LNCaP clone FGC (cell line): Measurements from ENCODE around the gene OR9A2.

Experiments used
- DNase-seq: peaks from one replicate; pipeline ENCODE4 v3.0.0-alpha.2; 2011; ENCODE audit warnings: low read depth
- H3K4me3 ChIP-seq: 2 replicates; pipeline ENCODE4 v1.5.1; 2011; ENCODE audit warnings: mild to moderate bottlenecking, low read depth, low read length, control low read depth
- CTCF ChIP-seq: IDR thresholded peaks from 2 replicates; pipeline ENCODE4 v1.5.1; 2012; ENCODE audit warnings: mild to moderate bottlenecking; ENCODE audit not compliant: control insufficient read depth, insufficient read depth; ENCODE audit errors: extremely low read depth

The OR9A2 gene

GRCh38 chr7:143027032-143027431 is at the start of gene OR9A2:
OR9A2 (minus strand) TSS chr7:143027132; CDS start chr7:143027132, 0 bp downstream.
- TF ChIP-seq CTCF: no peak

GRCh38 chr7:143074141-143074540 is 47.2 kb upstream of the OR9A2 start:
- DNase-seq: no peak
- no peak overlapping the region for H3K4me3 ChIP-seq
- TF ChIP-seq CTCF: no peak

More at GRCh38 chr7:143027032-143027431, at the start of gene OR9A2:
- no peak within 1 kb of the TSS for H3K4me3 ChIP-seq
- DNase-seq: no peak

- no peak for TF ChIP-seq CTCF
- no peak overlapping the region for H3K4me3 ChIP-seq
- no peak for DNase-seq
These were observed 46.6 kb upstream of the OR9A2 start for GRCh38 chr7:143073556-143073955.

- TF ChIP-seq CTCF: no peak
- H3K4me3 ChIP-seq: no peak overlapping the region
- DNase-seq: no peak
These were observed 43.1 kb upstream of the OR9A2 start for GRCh38 chr7:143069912-143070500.

- H3K4me3 ChIP-seq: no peak overlapping the region
- DNase-seq: no peak
- no peak for TF ChIP-seq CTCF
These were observed 41.5 kb upstream of the OR9A2 start for GRCh38 chr7:143068446-143068845.

- no peak for TF ChIP-seq CTCF
These were observed 36.8 kb upstream of the OR9A2 start for GRCh38 chr7:143063741-143064140.

GRCh38 chr7:143055754-143056153 is 28.8 kb upstream of the OR9A2 start:
- no peak for TF ChIP-seq CTCF
- H3K4me3 ChIP-seq: no peak overlapping the region
- no peak for DNase-seq

More at GRCh38 chr7:143063741-143064140, 36.8 kb upstream of the OR9A2 start:
- DNase-seq: peak; percentile 87
- H3K4me3 ChIP-seq: no peak overlapping the region
